ENCODE data around the gene DIP2C. TPM values are rescaled to one million over a fixed set of nuclear protein-coding genes. Genes with fewer than 3 reads are reported as not detected.
"Not testable (repeated sequence)": the region's sequence is repeated elsewhere in the genome, so short reads cannot be mapped to it uniquely, and the experiment has no call there.

Gene DIP2C
- polyA plus RNA-seq, 4 donors: 18.8 to 22.7 (median 20.9) TPM

- no peak for DNase-seq (ENCODE audit: low read depth in 4 of 4, low spot score in 3 of 4)
Measured at GRCh38 chr10:354901-355617, 334.4 kb downstream of the DIP2C start.

DNA sequence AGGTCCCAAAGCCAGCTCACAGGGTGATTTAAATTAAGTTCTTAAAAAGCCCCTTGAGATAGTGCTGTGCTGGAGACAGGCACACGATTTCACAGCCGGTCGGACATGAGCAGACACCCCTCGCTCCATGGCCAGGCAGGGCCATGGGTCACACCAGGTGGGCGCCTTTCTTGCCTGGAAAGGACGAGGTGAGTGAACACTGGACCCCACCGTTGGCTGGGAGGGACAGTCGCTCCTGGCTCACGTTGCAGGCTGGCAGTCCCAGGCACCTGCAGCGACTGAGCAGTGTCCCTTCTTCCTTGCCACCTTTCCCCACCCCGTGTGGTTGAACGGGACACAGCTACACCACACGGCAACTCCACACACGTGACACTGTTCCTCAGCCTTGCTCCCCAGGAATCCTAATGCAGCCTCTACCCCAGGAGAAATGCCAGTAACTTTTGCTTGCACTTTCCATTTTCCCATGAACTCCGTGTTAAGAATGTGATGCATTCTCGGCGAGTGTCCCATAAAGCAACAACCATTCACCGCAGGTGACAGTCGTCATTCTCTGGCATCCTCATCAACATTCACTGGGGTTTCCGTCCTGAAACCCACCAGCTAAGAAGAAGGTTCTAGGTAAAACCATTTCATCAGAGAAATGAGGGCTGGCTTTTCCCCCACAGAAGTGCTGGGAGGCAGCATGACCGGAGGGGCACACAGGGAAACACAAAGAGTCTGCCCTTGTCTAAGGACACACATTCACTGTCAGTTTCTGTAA, 336.8 kb downstream of the DIP2C start:
- DNase-seq (ENCODE audit: low read depth in 4 of 4, low spot score in 3 of 4): no peak

- DNase-seq (ENCODE audit: low read depth in 4 of 4, low spot score in 3 of 4): no peak
Measured at GRCh38 chr10:351770-352334, 337.6 kb downstream of the DIP2C start.

- no peak for DNase-seq (ENCODE audit: low read depth in 4 of 4, low spot score in 3 of 4)
Measured at GRCh38 chr10:350981-351501, 338.4 kb downstream of the DIP2C start.

DNA sequence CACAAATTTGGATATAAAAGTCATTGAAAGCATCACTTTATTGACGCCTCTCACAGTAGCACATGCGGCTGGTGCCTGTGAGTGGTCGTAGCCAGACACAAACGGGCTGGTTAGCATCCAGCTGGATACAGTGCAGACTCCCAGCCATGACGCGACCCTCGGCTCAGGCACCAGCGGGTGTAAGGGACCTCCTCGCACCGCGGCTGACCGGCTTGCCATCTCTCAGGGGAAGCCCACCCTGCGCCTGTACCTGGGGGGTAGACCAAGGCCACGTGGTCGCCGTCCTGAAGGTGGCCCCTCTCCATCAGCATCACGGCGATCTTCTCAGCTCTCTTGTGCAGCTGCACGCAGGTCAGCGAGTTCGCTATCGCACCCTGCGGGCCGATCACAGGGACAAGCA, 340.4 kb downstream of the DIP2C start:
- no peak for DNase-seq (ENCODE audit: low read depth in 4 of 4, low spot score in 3 of 4)

GRCh38 chr10:348456-348855, 341.0 kb downstream of the DIP2C start:
- no peak for DNase-seq (ENCODE audit: low read depth in 4 of 4, low spot score in 3 of 4)

DNA sequence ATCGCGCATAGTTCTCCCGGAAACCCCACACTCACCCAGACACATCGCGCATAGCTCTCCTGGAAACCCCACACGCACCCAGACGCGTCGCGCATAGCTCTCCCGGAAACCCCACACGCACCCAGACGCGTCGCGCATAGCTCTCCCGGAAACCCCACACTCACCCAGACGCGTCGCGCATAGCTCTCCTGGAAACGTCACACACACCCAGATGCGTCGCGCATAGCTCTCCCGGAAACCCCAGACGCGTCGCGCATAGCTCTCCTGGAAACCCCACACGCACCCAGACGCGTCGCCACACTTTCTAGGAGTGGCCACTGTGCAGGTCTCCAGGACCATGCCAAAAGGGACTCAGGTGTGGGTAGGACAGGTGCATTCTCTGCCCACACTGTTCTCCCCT, 341.7 kb downstream of the DIP2C start:
- not testable (repeated sequence) for DNase-seq (ENCODE audit: low read depth in 4 of 4, low spot score in 3 of 4)

- not testable (repeated sequence) for DNase-seq (ENCODE audit: low read depth in 4 of 4, low spot score in 3 of 4)
Measured at GRCh38 chr10:347190-347589, 342.3 kb downstream of the DIP2C start.

DNA sequence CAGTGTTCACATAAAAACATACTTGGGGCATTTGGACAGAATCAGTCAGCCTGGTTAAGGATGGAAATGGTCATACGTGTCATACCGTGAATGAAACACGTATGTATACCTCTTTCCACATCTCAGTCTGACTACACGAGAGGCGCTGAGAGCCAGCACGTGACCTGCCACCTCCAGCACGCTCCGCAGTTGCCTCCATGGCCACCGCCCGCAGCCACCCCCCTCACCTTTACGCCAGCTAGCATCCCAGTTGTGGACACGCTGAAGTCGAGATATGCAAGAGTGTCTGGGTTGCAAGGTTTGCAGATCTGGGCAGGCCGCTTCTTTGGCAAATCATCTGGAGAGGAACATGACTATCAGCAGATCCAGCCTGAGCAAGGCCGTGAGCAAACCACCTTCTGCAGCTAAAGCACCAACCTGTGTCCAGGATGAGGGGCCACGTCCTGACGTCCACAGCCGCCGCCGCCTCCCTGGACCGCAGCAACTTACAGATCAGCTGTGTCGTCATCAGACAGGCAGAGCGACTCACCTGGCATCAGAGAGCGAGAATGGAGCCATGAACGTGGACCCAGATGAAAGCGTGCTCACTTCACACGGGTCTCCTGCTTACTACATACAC, 344.8 kb downstream of the DIP2C start:
- no peak for DNase-seq (ENCODE audit: low read depth in 4 of 4, low spot score in 3 of 4)

GRCh38 chr10:343231-344220, 345.9 kb downstream of the DIP2C start:
- no peak for DNase-seq (ENCODE audit: low read depth in 4 of 4, low spot score in 3 of 4)

GRCh38 chr10:341081-341740, 348.3 kb downstream of the DIP2C start:
- DNase-seq (ENCODE audit: low read depth in 4 of 4, low spot score in 3 of 4): no peak

DNA sequence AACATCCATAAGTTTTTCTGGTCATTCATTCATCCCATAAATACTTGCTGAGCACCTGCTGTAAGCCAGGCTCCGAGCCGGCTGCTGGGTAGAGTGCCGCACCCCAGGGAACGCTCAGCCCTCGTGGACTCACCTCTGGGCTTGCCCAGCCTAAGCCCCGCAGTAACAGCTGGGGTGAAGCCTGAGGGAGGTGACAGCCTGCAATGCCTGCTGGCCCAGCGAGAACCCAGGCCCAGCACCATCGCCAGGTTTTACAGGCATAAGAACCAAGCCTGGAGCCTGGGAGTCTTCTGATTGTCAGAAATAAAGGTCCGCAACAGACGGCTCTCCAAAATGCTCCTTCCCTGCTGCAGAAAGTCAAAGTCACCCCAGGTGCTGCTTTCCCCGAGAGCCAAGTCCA, 348.8 kb downstream of the DIP2C start:
- no peak for DNase-seq (ENCODE audit: low read depth in 4 of 4, low spot score in 3 of 4)

DNA sequence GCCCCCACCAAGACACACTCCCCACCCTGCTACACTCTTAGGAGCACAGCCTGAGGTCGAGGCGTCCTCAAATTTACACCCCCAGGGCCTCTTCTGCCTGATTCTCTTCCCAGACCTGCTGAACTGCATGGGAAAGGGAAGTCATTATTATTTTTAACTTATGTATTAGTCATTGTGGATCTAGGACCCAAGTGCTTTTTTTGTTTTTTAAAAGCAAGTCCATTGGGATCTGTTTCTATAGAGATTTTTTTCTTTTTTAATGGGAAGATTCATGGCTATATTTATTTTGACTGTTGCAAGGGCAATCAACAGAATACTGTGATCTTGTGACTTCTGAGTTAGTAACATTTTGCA, 350.5 kb downstream of the DIP2C start:
- DNase-seq (ENCODE audit: low read depth in 4 of 4, low spot score in 3 of 4): no peak

DNA sequence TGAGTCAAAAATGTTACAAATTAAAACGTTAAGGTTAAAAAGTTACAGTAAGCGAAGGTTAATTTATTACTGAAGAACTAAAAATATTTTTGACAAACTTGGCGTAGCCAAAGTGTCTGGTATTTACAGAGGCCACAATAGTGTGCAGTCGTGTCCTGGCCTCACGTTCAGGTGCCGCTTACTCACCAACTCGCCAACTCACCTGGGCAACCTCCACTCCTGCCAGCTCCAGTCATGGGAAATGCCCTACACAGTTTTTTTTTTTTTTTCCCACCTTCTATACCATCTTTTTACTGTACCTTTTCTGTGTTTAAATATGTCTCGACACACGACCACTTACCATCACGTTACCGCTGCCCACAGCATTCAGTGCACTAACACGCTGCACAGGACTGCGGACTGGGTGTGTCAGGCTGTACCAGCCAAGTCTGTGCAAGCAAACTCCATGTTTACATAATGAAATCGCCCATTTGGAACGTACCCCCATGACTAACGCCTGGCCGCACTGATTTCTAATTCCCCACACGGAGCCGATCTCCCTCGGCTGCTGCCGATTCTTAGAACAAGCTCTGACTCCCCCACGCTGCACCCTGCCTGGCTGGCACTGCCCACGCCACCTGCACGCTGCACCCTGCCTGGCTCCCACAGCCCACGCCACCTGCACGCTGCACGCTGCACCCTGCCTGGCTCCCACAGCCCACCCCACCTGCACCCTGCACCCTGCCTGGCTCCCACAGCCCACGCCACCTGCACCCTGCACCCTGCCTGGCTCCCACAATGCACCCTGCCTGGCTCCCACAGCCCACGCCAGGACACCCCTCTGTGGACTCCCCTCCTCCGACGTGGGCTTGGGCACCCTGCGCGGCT, 351.1 kb downstream of the DIP2C start:
- peak in 1 of 4 donors; percentile 43 for DNase-seq (ENCODE audit: low read depth in 4 of 4, low spot score in 3 of 4)

DNA sequence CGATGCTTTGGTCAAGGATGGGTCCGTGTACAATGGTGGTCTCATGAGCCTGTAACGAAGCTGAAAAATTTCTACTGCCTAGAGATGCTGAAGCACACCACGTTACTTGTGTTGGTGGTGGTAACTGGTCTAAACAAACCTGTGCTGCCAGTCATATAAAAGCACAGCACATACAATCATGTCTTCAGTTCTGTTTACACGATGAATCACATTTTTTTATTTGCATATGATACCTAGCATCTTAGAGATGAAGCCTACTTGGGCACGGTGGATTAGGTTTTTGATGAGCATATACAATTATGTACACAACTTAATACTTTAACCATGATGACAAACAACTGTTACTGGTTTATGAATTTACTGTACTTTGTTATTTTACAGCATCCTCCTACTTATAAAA, 353.2 kb downstream of the DIP2C start:
- no peak for DNase-seq (ENCODE audit: low read depth in 4 of 4, low spot score in 3 of 4)

- no peak for DNase-seq (ENCODE audit: low read depth in 4 of 4, low spot score in 3 of 4)
Measured at GRCh38 chr10:335151-335800, 354.2 kb downstream of the DIP2C start.

DNA sequence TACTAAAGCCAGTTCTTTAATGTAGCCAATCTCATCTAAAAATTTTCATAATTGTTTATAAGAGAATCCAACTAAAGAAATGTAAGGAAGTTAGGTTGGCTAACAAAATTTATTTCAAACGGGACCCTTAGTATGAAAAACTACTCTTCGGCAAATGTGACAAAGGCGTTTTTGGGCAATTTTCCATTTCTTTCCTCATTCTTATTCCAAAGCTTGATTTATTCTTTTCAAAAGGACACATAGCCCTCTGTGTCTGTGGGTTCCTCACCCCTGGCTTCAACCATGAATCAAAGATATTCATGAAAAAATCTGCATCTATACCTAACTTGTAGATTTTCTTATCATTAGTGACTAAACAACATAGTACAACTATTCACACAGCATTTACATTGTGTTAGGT, 358.3 kb downstream of the DIP2C start:
- DNase-seq (ENCODE audit: low read depth in 4 of 4, low spot score in 3 of 4): no peak
